ENCODE data around the gene RBM47.

RBM47 gene

DNA sequence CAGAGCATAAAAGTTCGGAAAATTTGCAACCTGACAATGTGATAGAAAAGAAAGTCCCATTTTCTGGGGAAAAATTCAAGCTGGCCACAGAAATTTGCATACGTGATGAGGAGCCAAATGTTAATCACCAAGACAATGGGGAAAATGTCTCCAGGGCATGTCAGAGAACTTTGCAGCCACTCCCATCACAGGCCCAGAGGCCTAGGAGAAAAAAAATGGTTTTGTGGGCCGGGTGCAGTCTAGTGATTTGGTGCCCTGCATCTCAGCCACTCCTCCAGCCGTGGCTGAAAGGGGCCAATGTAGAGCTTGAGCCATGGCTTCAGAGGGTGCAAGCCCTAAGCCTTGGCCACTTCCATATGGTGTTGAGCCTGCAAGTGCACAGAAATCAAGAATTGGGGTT, 223.3 kb downstream of the RBM47 start:
- TF ChIP-seq, protein P1, sequence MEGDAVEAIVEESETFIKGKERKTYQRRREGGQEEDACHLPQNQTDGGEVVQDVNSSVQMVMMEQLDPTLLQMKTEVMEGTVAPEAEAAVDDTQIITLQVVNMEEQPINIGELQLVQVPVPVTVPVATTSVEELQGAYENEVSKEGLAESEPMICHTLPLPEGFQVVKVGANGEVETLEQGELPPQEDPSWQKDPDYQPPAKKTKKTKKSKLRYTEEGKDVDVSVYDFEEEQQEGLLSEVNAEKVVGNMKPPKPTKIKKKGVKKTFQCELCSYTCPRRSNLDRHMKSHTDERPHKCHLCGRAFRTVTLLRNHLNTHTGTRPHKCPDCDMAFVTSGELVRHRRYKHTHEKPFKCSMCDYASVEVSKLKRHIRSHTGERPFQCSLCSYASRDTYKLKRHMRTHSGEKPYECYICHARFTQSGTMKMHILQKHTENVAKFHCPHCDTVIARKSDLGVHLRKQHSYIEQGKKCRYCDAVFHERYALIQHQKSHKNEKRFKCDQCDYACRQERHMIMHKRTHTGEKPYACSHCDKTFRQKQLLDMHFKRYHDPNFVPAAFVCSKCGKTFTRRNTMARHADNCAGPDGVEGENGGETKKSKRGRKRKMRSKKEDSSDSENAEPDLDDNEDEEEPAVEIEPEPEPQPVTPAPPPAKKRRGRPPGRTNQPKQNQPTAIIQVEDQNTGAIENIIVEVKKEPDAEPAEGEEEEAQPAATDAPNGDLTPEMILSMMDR (IDR thresholded peaks at IDR 0.05), result no peak

DNA sequence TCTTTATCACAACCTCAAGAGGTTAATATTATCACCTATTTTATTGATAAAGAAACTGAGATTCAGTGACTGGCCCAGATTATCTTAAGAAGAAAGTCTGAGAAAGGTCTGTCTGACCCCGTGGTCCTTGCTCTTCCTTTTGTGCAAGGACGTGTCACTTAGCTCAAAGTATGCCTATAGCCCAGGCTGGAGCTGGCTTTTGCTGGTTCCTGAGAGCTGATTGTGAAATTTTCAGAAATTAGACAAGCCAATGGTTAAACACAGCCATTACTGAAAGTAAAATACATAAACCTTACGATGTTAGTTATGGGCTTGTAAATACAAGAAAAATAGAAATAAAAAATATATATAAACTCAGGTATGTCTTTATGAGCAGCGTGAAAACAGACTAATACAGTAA, 224.5 kb downstream of the RBM47 start:
- TF ChIP-seq, protein P1 (IDR thresholded peaks at IDR 0.05), result no peak

DNA sequence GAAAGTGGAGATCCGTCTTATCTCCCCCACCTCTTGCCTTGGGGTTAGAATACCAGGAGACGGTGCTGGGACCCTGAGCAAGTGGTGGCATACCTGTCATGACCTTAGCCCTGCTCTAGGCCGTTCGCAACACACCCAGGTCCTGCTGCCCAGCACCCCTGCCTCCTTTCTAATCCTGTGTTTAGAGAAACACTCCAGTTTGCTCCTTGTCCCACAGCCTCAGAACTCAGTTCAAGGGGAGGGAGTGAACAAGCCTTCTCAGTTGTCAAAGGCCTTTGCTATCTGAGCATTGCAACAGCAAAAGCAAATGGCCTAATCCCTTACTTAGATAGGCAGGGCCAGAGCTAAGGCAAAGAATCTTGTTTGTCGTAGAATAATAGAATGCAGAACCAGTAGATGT, 226.6 kb downstream of the RBM47 start:
- TF ChIP-seq, protein P1 (IDR thresholded peaks at IDR 0.05), result no peak

DNA sequence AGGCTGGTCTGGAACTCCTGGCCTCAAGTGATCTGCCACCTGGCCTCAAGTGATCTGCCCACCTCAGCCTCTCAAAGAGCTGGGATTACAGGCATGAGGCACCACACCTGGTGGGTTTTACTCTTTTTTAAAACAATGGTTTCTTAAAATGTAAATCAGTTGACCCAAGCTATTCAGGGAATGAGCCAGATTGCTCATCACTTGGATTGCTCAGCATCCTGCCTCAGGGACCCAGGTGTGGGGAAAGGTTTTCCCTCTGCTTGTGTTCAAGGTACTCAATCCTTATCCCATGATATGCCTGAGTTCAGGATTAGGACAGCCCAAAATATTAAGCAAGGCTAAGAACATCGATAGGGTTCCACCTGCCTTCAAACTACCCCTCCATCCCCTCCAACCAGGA, 227.1 kb downstream of the RBM47 start:
- TF ChIP-seq, protein P1 (IDR thresholded peaks at IDR 0.05), result no peak

DNA sequence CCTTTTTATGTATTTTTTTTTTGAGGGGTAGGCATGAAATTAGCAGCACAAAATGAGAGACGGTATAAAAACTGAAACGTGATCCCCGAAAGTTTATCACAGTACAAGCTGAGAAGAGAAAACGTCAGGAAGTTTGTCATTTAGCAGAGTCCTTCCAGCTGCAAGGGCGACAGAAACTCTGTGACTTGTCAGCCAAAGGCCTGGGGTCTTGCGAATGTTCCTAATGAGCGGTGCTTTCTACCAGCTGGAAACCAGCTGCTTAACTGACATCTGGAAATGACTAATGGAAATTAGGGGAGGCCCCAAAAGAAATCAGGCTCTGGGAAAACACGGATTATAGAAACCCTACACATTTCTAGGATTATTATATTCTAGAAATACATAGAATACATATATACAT, 228.0 kb downstream of the RBM47 start:
- TF ChIP-seq, protein P1 (IDR thresholded peaks at IDR 0.05), result no peak

DNA sequence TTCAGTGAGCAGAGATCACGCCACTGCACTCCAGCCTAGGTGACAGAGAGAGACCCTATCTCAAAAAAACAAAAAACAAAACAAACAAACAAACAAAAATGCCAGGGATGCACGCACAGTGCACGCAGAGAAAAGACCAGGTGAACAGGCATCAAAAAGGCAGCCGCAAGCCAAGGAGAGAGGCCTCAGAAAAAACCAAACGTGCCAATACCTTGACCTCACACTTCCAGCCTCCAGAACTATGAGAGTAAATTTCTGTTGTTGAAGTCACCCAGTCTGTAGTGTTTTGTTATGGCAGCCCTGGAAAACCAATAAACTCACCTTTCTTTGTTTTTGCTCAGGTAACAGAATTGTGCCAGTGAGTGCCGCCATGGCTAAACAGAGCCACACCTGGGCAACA, 228.6 kb downstream of the RBM47 start:
- TF ChIP-seq, protein P1 (IDR thresholded peaks at IDR 0.05), result no peak

DNA sequence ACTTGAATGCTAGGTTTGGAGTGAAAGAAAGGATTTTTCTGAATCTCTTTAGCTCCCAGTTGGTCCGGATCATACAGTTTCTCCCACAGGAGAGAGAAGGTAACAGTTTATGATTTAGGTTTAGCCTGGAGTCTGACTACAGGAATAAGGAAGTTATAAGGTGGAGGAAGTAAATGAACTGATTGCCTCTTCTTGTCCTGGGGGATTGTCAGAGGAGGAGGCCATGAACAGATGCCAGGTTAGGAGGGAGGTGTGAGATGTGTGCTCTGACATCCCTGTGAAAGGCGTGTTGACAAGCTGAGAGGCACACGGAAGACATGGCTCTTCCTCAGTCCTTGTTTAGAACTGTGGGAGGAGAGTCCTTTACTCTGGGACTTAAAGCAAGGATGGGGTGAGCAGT, 230.1 kb downstream of the RBM47 start:
- TF ChIP-seq, protein P1 (IDR thresholded peaks at IDR 0.05), result no peak

Data from LNCAP (cell line).